Right kidney (tissue), 1 donor: Measurements from ENCODE around the gene WNT5B.

Experiments used
- DNase-seq: peaks from one replicate; pipeline ENCODE4 v3.0.0-alpha.2; 2016

The WNT5B gene

GRCh38 chr12:1630133-1630826, 1.2 kb downstream of the WNT5B start:
- peak; percentile 71 for DNase-seq

- DNase-seq = peak; percentile 52
Observed at GRCh38 chr12:1630827-1631591, 2.0 kb downstream of the WNT5B start.

GRCh38 chr12:1632702-1633101, 3.7 kb downstream of the WNT5B start:
- DNase-seq = no peak

GRCh38 chr12:1633459-1633858, 4.4 kb downstream of the WNT5B start:
- DNase-seq = no peak

GRCh38 chr12:1634149-1634548, 5.1 kb downstream of the WNT5B start:
- no peak for DNase-seq

- DNase-seq = no peak
Observed at GRCh38 chr12:1634590-1635191, 5.7 kb downstream of the WNT5B start.

GRCh38 chr12:1635301-1636095, 6.5 kb downstream of the WNT5B start:
- no peak for DNase-seq

- DNase-seq = no peak
Observed at GRCh38 chr12:1638203-1638602, 9.2 kb downstream of the WNT5B start.

- no peak for DNase-seq
Observed at GRCh38 chr12:1639538-1639937, 10.5 kb downstream of the WNT5B start.

GRCh38 chr12:1640328-1641234, 11.6 kb downstream of the WNT5B start:
- no peak for DNase-seq

GRCh38 chr12:1642513-1642912, 13.5 kb downstream of the WNT5B start:
- DNase-seq = no peak

- DNase-seq = no peak
Observed at GRCh38 chr12:1643043-1643442, 14.0 kb downstream of the WNT5B start.

GRCh38 chr12:1643905-1644533, 15.0 kb downstream of the WNT5B start:
- no peak for DNase-seq

- no peak for DNase-seq
Observed at GRCh38 chr12:1644534-1645438, 15.8 kb downstream of the WNT5B start.

GRCh38 chr12:1645819-1646218, 16.8 kb downstream of the WNT5B start:
- DNase-seq = no peak

- no peak for DNase-seq
Observed at GRCh38 chr12:1646569-1647284, 17.7 kb downstream of the WNT5B start.

- DNase-seq = no peak
Observed at GRCh38 chr12:1647285-1647669, 18.2 kb downstream of the WNT5B start.

GRCh38 chr12:1650260-1650977, 21.4 kb downstream of the WNT5B start:
- no peak for DNase-seq

- no peak for DNase-seq
Observed at GRCh38 chr12:1650978-1651361, 21.9 kb downstream of the WNT5B start.
